ENCODE results near the gene LEAP2. TPM values are rescaled to one million over a fixed set of nuclear protein-coding genes. Genes with fewer than 3 reads are reported as not detected.

Gene LEAP2
- total and polyA plus RNA-seq, 10 of the 15 experiments (the other 5 are each of a cell fraction or from before 2014, with no cell fraction given) = 1.9 to 8.8 (median 2.3) TPM

DNA sequence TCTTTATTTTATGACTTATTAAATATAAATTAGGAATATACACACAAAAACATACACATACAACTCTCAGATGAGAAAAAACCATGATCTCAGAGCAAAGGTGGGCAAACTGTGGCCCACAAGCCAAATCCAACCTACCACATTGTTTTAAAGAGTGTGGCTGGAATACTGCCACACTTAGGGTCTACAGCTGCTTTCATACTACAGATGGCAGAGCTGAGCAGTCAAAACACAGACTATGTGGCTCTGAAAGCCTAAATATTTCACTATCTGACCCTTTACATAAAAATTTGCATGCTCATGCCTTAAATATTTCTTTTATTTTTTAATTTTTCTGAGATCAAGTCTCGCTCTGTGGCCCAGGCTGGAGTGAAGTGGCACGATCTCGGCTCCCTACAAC is 28.3 kb downstream of the LEAP2 start:
- H3K27ac ChIP-seq (ENCODE audit: control insufficient read depth, insufficient read depth) = no peak overlapping the region
- 96% methylated on average over 3 of the region's 3 CpGs for WGBS (ENCODE audit: insufficient coverage, insufficient replicate concordance, low lambda C conversion rate, missing lambda C conversion rate)
- no peaks in the 10 kb centered on the region for H3K27me3 ChIP-seq (replicated peaks in 1 of 2; ENCODE audit: control insufficient read depth in 2 of 2, insufficient read depth in 2 of 2, low read length in 1 of 2)
- H3K36me3 ChIP-seq (ENCODE audit: control insufficient read depth in 2 of 2, insufficient read depth in 2 of 2, low read length in 1 of 2) = peaks cover 2 to 8% of the 10 kb centered on the region in 2 experiments
- BruUV-seq (replicated peaks) = no TSS peak
- H3K9me3 ChIP-seq (replicated peaks; ENCODE audit: control insufficient read depth, insufficient read depth, low read length) = no peaks in the 10 kb centered on the region
- intact Hi-C loops (cut with micrococcal nuclease; ENCODE audit: unreplicated experiment) = no loop called here
- H3K9ac ChIP-seq (ENCODE audit: control insufficient read depth, insufficient read depth, low read length) = no peak overlapping the region
- no peak overlapping the region for H3K4me3 ChIP-seq
- FAIRE-seq = no peak
- SMC1A ChIA-PET (ENCODE audit: uncharacterized antibody, unreplicated experiment) = no interaction called here
- H2AFZ ChIP-seq (ENCODE audit: control insufficient read depth, low read depth, low read length) = no peak overlapping the region
- POLR2A ChIA-PET = no interaction called here
- no peak for ATAC-seq
- RAD21 ChIA-PET (ENCODE audit: unreplicated experiment) = no interaction called here
- no peak overlapping the region for H3K4me2 ChIP-seq (ENCODE audit: control insufficient read depth, insufficient read depth)
- no peak for DNase-seq (ENCODE audit: low read depth, low spot score)
- CTCF ChIA-PET = no interaction called here
- TF ChIP-seq EP300 (IDR thresholded peaks at IDR 0.05; ENCODE audit: borderline replicate concordance in 1 of 2, control insufficient read depth in 1 of 2, low read depth in 2 of 2, low read length in 2 of 2) (no peak), MYB (IDR thresholded peaks at IDR 0.05; ENCODE audit: borderline replicate concordance, low read depth, low read length) (no peak), NBN (IDR thresholded peaks at IDR 0.05) (no peak), POLR2AphosphoS5 (IDR thresholded peaks at IDR 0.05; ENCODE audit: low read length) (no peak), CBFB (IDR thresholded peaks at IDR 0.05; ENCODE audit: low read depth) (no peak), BACH1 (IDR thresholded peaks at IDR 0.05; ENCODE audit: borderline replicate concordance) (no peak), GATAD2B (conservative IDR thresholded peaks at IDR 0.05; ENCODE audit: low read depth) (no peak)
- TF ChIP-seq, protein P1, sequence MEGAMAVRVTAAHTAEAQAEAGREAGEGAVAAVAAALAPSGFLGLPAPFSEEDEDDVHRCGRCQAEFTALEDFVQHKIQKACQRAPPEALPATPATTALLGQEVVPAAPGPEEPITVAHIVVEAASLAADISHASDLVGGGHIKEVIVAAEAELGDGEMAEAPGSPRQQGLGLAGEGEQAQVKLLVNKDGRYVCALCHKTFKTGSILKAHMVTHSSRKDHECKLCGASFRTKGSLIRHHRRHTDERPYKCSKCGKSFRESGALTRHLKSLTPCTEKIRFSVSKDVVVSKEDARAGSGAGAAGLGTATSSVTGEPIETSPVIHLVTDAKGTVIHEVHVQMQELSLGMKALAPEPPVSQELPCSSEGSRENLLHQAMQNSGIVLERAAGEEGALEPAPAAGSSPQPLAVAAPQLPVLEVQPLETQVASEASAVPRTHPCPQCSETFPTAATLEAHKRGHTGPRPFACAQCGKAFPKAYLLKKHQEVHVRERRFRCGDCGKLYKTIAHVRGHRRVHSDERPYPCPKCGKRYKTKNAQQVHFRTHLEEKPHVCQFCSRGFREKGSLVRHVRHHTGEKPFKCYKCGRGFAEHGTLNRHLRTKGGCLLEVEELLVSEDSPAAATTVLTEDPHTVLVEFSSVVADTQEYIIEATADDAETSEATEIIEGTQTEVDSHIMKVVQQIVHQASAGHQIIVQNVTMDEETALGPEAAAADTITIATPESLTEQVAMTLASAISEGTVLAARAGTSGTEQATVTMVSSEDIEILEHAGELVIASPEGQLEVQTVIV (IDR thresholded peaks at IDR 0.05; ENCODE audit: borderline replicate concordance, partially characterized antibody) = no peak
- TF ChIP-seq, protein P2, sequence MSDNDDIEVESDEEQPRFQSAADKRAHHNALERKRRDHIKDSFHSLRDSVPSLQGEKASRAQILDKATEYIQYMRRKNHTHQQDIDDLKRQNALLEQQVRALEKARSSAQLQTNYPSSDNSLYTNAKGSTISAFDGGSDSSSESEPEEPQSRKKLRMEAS (IDR thresholded peaks at IDR 0.05; ENCODE audit: low read depth, low read length) = no peak
- TF ChIP-seq, protein P3, sequence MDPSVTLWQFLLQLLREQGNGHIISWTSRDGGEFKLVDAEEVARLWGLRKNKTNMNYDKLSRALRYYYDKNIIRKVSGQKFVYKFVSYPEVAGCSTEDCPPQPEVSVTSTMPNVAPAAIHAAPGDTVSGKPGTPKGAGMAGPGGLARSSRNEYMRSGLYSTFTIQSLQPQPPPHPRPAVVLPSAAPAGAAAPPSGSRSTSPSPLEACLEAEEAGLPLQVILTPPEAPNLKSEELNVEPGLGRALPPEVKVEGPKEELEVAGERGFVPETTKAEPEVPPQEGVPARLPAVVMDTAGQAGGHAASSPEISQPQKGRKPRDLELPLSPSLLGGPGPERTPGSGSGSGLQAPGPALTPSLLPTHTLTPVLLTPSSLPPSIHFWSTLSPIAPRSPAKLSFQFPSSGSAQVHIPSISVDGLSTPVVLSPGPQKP (IDR thresholded peaks at IDR 0.05; ENCODE audit: low read depth, low read length) = no peak
- TF ChIP-seq, protein P4, sequence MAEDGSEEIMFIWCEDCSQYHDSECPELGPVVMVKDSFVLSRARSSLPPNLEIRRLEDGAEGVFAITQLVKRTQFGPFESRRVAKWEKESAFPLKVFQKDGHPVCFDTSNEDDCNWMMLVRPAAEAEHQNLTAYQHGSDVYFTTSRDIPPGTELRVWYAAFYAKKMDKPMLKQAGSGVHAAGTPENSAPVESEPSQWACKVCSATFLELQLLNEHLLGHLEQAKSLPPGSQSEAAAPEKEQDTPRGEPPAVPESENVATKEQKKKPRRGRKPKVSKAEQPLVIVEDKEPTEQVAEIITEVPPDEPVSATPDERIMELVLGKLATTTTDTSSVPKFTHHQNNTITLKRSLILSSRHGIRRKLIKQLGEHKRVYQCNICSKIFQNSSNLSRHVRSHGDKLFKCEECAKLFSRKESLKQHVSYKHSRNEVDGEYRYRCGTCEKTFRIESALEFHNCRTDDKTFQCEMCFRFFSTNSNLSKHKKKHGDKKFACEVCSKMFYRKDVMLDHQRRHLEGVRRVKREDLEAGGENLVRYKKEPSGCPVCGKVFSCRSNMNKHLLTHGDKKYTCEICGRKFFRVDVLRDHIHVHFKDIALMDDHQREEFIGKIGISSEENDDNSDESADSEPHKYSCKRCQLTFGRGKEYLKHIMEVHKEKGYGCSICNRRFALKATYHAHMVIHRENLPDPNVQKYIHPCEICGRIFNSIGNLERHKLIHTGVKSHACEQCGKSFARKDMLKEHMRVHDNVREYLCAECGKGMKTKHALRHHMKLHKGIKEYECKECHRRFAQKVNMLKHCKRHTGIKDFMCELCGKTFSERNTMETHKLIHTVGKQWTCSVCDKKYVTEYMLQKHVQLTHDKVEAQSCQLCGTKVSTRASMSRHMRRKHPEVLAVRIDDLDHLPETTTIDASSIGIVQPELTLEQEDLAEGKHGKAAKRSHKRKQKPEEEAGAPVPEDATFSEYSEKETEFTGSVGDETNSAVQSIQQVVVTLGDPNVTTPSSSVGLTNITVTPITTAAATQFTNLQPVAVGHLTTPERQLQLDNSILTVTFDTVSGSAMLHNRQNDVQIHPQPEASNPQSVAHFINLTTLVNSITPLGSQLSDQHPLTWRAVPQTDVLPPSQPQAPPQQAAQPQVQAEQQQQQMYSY (CRISPR knock-in tag; IDR thresholded peaks at IDR 0.05) = no peak
- TF ChIP-seq, protein P5, sequence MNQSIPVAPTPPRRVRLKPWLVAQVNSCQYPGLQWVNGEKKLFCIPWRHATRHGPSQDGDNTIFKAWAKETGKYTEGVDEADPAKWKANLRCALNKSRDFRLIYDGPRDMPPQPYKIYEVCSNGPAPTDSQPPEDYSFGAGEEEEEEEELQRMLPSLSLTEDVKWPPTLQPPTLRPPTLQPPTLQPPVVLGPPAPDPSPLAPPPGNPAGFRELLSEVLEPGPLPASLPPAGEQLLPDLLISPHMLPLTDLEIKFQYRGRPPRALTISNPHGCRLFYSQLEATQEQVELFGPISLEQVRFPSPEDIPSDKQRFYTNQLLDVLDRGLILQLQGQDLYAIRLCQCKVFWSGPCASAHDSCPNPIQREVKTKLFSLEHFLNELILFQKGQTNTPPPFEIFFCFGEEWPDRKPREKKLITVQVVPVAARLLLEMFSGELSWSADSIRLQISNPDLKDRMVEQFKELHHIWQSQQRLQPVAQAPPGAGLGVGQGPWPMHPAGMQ (IDR thresholded peaks at IDR 0.05; ENCODE audit: borderline replicate concordance) = no peak
- no peaks in the 10 kb centered on the region for H4K20me1 ChIP-seq (ENCODE audit: control insufficient read depth, insufficient read depth)
- H3K4me1 ChIP-seq (ENCODE audit: control insufficient read depth, insufficient read depth, low read length) = no peaks in the 10 kb centered on the region
- no peaks in the 10 kb centered on the region; the same call in 1 of the 2 replicates for H3K79me2 ChIP-seq (ENCODE audit: control insufficient read depth, insufficient read depth, low read length)
- in situ Hi-C loops (cut with MboI) = no loop called here

Data from GM12878 (cell line).